GM12874 (cell line): ENCODE measurements around the gene PCLO.

Source experiments
- TF ChIP-seq, protein P1 (sequence below): IDR thresholded peaks from 2 replicates; pipeline ENCODE4 v1.5.1; 2011; ENCODE audit warnings: low read depth, mild to moderate bottlenecking, control low read depth, low read length, moderate library complexity; ENCODE audit not compliant: insufficient read depth

PCLO gene

DNA sequence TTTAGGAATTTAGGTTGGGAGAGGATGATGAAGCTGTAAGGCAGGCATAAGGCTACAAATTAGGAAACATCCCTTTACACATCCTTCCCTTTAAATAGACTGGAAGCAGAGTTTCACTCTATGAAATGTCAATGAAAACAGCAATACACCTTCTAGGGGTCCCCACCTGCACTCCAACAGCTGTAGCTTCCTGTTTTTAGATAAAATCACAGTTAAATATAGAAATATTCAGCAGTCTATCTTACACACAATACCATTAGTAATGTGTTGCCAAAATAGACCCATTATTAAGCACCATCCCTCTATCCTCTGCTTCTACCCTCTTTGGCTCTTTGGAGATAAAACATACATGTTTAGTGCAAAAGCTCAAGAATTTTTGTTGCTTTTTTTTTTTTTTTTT is 237.4 kb downstream of the PCLO start:
- TF ChIP-seq, protein P1, sequence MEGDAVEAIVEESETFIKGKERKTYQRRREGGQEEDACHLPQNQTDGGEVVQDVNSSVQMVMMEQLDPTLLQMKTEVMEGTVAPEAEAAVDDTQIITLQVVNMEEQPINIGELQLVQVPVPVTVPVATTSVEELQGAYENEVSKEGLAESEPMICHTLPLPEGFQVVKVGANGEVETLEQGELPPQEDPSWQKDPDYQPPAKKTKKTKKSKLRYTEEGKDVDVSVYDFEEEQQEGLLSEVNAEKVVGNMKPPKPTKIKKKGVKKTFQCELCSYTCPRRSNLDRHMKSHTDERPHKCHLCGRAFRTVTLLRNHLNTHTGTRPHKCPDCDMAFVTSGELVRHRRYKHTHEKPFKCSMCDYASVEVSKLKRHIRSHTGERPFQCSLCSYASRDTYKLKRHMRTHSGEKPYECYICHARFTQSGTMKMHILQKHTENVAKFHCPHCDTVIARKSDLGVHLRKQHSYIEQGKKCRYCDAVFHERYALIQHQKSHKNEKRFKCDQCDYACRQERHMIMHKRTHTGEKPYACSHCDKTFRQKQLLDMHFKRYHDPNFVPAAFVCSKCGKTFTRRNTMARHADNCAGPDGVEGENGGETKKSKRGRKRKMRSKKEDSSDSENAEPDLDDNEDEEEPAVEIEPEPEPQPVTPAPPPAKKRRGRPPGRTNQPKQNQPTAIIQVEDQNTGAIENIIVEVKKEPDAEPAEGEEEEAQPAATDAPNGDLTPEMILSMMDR = no peak

GRCh38 chr7:82906502-82906901 is 256.2 kb downstream of the PCLO start:
- TF ChIP-seq, protein P1 = no peak

DNA sequence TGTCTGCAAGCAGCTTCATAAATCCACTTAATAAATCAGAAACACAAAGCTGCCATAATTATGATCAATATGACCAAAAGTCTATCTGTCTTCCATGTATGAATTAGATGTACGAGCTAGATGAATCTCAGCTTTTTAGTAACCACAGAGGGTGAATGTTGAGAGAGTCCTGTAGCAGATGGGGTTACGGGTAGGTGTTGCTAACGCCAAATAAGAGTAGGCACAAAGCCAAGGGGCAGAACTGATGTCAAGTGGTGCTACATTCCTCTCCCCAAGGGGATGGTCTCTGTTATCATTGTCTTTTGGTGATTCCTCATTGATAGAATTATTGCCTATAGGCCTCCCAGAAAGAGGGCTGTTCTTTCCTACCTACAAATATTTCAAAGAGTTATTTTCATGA is 257.8 kb downstream of the PCLO start:
- TF ChIP-seq, protein P1 = no peak

- TF ChIP-seq, protein P1 = no peak
Measured at GRCh38 chr7:82897500-82897899, 265.2 kb downstream of the PCLO start.

- TF ChIP-seq, protein P1 = no peak
Measured at GRCh38 chr7:82886324-82886723, 276.4 kb downstream of the PCLO start.

DNA sequence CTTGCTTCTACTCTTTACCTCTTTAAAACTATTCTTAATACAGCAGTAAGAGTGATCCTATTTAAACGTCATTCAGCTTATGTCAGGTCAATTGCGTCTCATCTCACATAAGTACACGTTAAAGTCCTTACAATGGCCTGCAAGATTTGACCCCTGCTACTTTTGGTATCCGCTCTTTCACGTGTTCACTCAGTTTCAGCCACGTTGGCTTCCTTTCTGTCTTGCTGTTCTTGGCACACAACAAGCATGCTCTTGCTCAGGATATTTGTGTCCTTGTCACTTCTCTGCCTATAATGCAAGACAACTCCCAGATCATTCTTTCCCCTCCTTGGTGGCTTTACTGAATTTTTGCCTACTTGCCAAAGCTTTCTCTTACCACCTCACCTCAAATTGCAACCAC is 296.8 kb downstream of the PCLO start:
- TF ChIP-seq, protein P1 = no peak

DNA sequence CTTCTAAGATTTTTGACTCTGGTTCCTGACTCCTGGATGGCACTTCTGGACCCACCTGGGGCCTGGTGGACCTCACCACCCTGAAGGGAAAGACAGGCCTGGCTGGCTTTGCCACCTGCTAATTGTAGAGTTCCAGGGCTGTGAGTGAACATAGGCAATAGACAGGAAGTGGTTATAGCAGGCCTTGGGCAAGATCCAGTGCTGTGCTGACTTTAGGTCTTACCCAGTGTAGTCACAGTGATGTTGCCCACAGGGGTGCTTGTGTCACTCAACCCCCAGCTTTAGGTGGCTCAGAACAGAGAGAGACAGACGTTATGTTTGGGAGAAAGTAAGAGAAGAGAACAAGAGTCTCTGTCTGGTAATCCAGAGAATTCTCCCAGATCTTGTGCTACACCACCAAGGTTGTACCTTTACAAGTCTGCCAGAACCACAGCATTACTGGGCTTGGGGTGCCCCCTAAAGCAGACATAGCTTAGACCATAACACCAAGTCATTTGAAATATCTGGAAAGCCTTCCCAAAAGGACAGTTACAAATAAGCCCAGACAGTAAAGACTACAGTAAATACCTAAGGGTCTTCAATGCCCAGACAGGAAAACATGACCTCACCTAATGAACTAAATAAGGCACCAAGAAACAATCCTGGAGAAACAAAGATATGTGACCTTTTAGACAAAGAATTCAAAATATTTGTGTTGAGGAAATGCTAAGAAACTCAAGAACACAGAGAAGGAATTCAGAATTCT is 303.4 kb downstream of the PCLO start:
- TF ChIP-seq, protein P1 = no peak
